ENCODE results near the gene GOLGA5.
A peak's percentile ranks its signal among the peaks of the same experiment; 100 is the strongest.

GOLGA5 gene

DNA sequence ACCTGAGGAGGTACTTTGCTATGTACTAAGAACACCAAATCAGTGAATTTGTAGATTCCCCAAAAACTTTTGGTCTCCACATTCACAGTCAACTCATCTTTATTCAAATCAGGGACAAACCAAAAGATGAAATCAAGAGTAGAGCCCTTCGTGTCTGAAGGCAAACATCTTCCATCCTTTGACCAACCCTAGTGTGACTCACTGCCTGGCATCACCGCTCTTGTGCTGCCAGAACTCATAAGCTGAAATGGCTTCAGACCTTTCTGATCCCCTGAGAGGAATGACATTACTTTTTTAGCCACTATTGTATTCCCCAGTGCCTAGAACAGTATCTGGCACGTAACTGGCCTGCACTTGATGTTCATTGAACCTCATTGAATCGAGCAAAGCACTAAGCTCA lies 50.1 kb downstream of the GOLGA5 start:
- no peak overlapping the region for H3K23ac ChIP-seq (ENCODE audit: low read depth, low read length, poor library complexity)
- no peaks in the 10 kb centered on the region for H3K9me3 ChIP-seq (replicated peaks in 1 of 2; ENCODE audit: control insufficient read depth in 2 of 2, insufficient read depth in 1 of 2, low read depth in 1 of 2, low read length in 2 of 2)

DNA sequence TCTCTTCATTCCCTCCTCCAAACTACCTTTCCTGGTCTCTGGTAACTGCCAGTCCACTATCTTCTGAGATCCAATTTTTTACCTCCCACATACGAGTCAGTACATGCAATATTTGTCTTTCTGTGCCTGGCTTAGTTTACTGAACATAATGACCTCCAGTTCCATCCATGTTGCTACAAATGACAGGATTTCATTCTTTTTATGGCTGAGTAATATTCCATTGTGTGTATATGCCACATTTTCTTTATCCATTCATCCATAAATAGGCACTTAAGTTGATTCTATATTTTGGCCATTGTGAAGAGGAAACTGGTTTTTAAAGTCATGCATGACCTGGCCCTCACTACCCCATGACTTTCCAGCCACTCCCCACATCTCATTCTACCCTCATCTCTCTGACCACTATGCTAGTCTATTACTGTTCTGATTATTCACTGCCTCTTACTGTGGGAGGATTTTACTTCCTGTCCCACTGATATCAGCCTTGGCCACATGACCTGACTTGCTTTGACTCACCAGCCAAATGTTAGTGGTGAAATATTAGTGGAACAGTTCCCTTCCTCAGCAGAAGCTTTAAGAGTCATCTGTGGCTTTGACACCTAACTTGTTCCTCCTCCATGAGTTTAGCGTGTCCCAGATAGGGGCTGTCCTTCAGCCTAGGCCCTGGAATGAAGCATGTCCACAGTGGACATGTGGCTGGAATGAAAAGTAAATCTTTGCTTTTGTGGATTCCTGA lies 52.2 kb downstream of the GOLGA5 start:
- H3K18ac ChIP-seq (ENCODE audit: low read length) = no peak overlapping the region
- H4K91ac ChIP-seq (ENCODE audit: low read depth, low read length, poor library complexity) = no peak overlapping the region
- no peak overlapping the region for H2BK120ac ChIP-seq (ENCODE audit: low read depth, low read length)
- WGBS, 2 donors (ENCODE audit: extremely low coverage in 2 of 2, insufficient read length in 2 of 2, insufficient replicate concordance in 1 of 2) = no CpG with 5 or more reads among the region's 2 CpGs
- no peak overlapping the region for H2BK12ac ChIP-seq (ENCODE audit: low read length)
- H3K4me1 ChIP-seq (ENCODE audit: control insufficient read depth in 2 of 2, insufficient read depth in 1 of 2, low read depth in 1 of 2, low read length in 2 of 2) = no peaks in the 10 kb centered on the region
- no peaks in the 10 kb centered on the region for H3K79me1 ChIP-seq (ENCODE audit: low read depth, low read length)
- no peak overlapping the region for H4K8ac ChIP-seq (ENCODE audit: low read depth, low read length)
- no peak overlapping the region for H3K27ac ChIP-seq (replicated peaks; ENCODE audit: low read length)
- H3K9me3 ChIP-seq (replicated peaks in 1 of 2; ENCODE audit: control insufficient read depth in 2 of 2, insufficient read depth in 1 of 2, low read depth in 1 of 2, low read length in 2 of 2) = no peaks in the 10 kb centered on the region
- H3K4ac ChIP-seq (ENCODE audit: low read length) = no peak overlapping the region
- no peak overlapping the region for H2BK15ac ChIP-seq (ENCODE audit: low read length)
- no peak for DNase-seq (ENCODE audit: low spot score)
- H3K14ac ChIP-seq (ENCODE audit: low read length) = no peak overlapping the region
- H3K23ac ChIP-seq (ENCODE audit: low read depth, low read length, poor library complexity) = no peak overlapping the region
- H2AK5ac ChIP-seq (ENCODE audit: low read depth, low read length) = no peak overlapping the region
- no peak overlapping the region for H3K9ac ChIP-seq (ENCODE audit: low read depth, low read length, poor library complexity)
- no peak overlapping the region for H2BK5ac ChIP-seq (ENCODE audit: low read length)
- no peaks in the 10 kb centered on the region for H3K27me3 ChIP-seq (ENCODE audit: control insufficient read depth in 3 of 3, insufficient read depth in 3 of 3, low read depth in 1 of 3, low read length in 3 of 3)
- H3K36me3 ChIP-seq (replicated peaks in 1 of 2; ENCODE audit: control insufficient read depth in 2 of 2, insufficient read depth in 2 of 2, low read length in 2 of 2) = peaks cover 0 to 4% of the 10 kb centered on the region in 2 donors
- H3K4me3 ChIP-seq (ENCODE audit: low read length in 2 of 2) = no peak overlapping the region
- no peak overlapping the region for H3K4me2 ChIP-seq (ENCODE audit: insufficient read depth, low read length, poor library complexity, severe bottlenecking)
- H2AFZ ChIP-seq (ENCODE audit: low read length) = no peak overlapping the region

More for the DNA sequence above, 50.1 kb downstream of the GOLGA5 start:
- H3K14ac ChIP-seq (ENCODE audit: low read length) = no peak overlapping the region
- no peak overlapping the region for H3K4me2 ChIP-seq (ENCODE audit: insufficient read depth, low read length, poor library complexity, severe bottlenecking)
- H3K9ac ChIP-seq (ENCODE audit: low read depth, low read length, poor library complexity) = no peak overlapping the region
- no peak overlapping the region for H4K91ac ChIP-seq (ENCODE audit: low read depth, low read length, poor library complexity)
- no peak overlapping the region for H3K4ac ChIP-seq (ENCODE audit: low read length)
- no peak overlapping the region for H3K27ac ChIP-seq (replicated peaks; ENCODE audit: low read length)
- H3K18ac ChIP-seq (ENCODE audit: low read length) = no peak overlapping the region
- no peak overlapping the region for H2BK15ac ChIP-seq (ENCODE audit: low read length)
- H3K79me1 ChIP-seq (ENCODE audit: low read depth, low read length) = no peaks in the 10 kb centered on the region
- no peaks in the 10 kb centered on the region for H3K4me1 ChIP-seq (ENCODE audit: control insufficient read depth in 2 of 2, insufficient read depth in 1 of 2, low read depth in 1 of 2, low read length in 2 of 2)
- H2BK5ac ChIP-seq (ENCODE audit: low read length) = no peak overlapping the region
- no peak overlapping the region for H2BK120ac ChIP-seq (ENCODE audit: low read depth, low read length)
- no peak overlapping the region for H3K4me3 ChIP-seq (ENCODE audit: low read length in 2 of 2)
- WGBS, 2 donors (ENCODE audit: extremely low coverage in 2 of 2, insufficient read length in 2 of 2, insufficient replicate concordance in 1 of 2) = no CpG with 5 or more reads among the region's 4 CpGs
- no peak overlapping the region for H2AK5ac ChIP-seq (ENCODE audit: low read depth, low read length)
- H2BK12ac ChIP-seq (ENCODE audit: low read length) = no peak overlapping the region
- no peaks in the 10 kb centered on the region for H3K27me3 ChIP-seq (ENCODE audit: control insufficient read depth in 3 of 3, insufficient read depth in 3 of 3, low read depth in 1 of 3, low read length in 3 of 3)
- no peak for DNase-seq (ENCODE audit: low spot score)
- H4K8ac ChIP-seq (ENCODE audit: low read depth, low read length) = no peak overlapping the region
- H2AFZ ChIP-seq (ENCODE audit: low read length) = no peak overlapping the region
- H3K36me3 ChIP-seq (replicated peaks in 1 of 2; ENCODE audit: control insufficient read depth in 2 of 2, insufficient read depth in 2 of 2, low read length in 2 of 2) = peaks cover 3 to 25% of the 10 kb centered on the region in 2 donors

DNA sequence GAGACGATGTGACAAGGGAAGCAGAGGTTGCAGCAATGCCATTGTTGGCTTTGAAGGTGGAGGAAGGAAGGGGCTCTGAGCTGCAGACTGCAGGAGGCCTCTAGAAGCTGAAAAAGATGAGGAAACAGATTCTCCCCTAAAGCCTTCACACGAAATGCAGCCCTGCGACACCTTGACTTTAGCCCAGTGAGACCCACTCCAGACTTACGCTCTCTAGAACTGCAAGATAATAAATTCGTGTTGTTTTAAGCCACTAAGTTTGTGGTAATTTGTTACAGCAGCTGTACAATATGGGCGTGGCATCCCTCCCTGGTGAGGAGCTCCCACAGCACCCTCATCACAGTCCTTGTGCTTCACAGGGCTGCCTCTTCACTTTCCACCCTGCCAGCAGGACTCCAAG lies 53.2 kb downstream of the GOLGA5 start:
- Histone ChIP-seq H3K79me1 (ENCODE audit: low read depth, low read length) (no peaks in the 10 kb centered on the region), H3K14ac (ENCODE audit: low read length) (no peak overlapping the region), H3K9me3 (replicated peaks in 1 of 2; ENCODE audit: control insufficient read depth in 2 of 2, insufficient read depth in 1 of 2, low read depth in 1 of 2, low read length in 2 of 2) (peaks cover 0 to 3% of the 10 kb centered on the region in 2 donors), H3K4me2 (ENCODE audit: insufficient read depth, low read length, poor library complexity, severe bottlenecking) (no peak overlapping the region), H2BK12ac (ENCODE audit: low read length) (no peak overlapping the region), H3K4me3 (ENCODE audit: low read length in 2 of 2) (no peak overlapping the region), H3K18ac (ENCODE audit: low read length) (no peak overlapping the region), H3K27ac (replicated peaks; ENCODE audit: low read length) (no peak overlapping the region), H4K91ac (ENCODE audit: low read depth, low read length, poor library complexity) (no peak overlapping the region), H2BK5ac (ENCODE audit: low read length) (no peak overlapping the region), H3K36me3 (replicated peaks in 1 of 2; ENCODE audit: control insufficient read depth in 2 of 2, insufficient read depth in 2 of 2, low read length in 2 of 2) (no peaks in the 10 kb centered on the region), H3K4ac (ENCODE audit: low read length) (no peak overlapping the region), H3K23ac (ENCODE audit: low read depth, low read length, poor library complexity) (no peak overlapping the region), H2BK120ac (ENCODE audit: low read depth, low read length) (no peak overlapping the region), H3K9ac (ENCODE audit: low read depth, low read length, poor library complexity) (no peak overlapping the region), H2AFZ (ENCODE audit: low read length) (peak overlapping the region; percentile 31), H2AK5ac (ENCODE audit: low read depth, low read length) (no peak overlapping the region), H4K8ac (ENCODE audit: low read depth, low read length) (no peak overlapping the region), H3K4me1 (ENCODE audit: control insufficient read depth in 2 of 2, insufficient read depth in 1 of 2, low read depth in 1 of 2, low read length in 2 of 2) (no peaks in the 10 kb centered on the region), H3K27me3 (ENCODE audit: control insufficient read depth in 3 of 3, insufficient read depth in 3 of 3, low read depth in 1 of 3, low read length in 3 of 3) (no peaks in the 10 kb centered on the region), H2BK15ac (ENCODE audit: low read length) (no peak overlapping the region)
- no CpG with 5 or more reads among the region's 6 CpGs for WGBS, 2 donors (ENCODE audit: extremely low coverage in 2 of 2, insufficient read length in 2 of 2, insufficient replicate concordance in 1 of 2)
- DNase-seq (ENCODE audit: low spot score) = no peak

DNA sequence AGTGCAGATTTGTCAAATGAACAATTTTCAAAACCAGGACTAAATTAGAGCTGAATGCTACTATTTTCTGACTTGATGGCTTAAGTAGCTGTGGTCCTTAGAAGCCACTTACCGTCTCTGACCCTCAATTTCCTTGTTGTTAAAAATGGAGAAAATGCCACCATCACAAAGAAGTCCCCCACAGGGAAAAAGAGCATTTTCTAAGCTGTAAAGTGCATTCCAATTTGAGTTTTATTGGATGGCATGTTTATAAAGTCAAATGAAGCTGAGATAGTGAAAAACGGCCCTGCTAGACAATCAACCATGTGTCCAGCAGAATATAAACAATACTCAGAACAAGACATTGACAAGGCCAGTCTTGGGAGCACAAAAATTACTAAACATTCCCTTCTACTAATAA lies 53.6 kb downstream of the GOLGA5 start:
- WGBS, 2 donors (ENCODE audit: extremely low coverage in 2 of 2, insufficient read length in 2 of 2, insufficient replicate concordance in 1 of 2) = no CpG with 5 or more reads among the region's 2 CpGs
- H3K36me3 ChIP-seq (replicated peaks in 1 of 2; ENCODE audit: control insufficient read depth in 2 of 2, insufficient read depth in 2 of 2, low read length in 2 of 2) = no peaks in the 10 kb centered on the region
- H3K18ac ChIP-seq (ENCODE audit: low read length) = no peak overlapping the region
- no peak overlapping the region for H2AK5ac ChIP-seq (ENCODE audit: low read depth, low read length)
- no peak overlapping the region for H3K14ac ChIP-seq (ENCODE audit: low read length)
- no peak overlapping the region for H3K27ac ChIP-seq (replicated peaks; ENCODE audit: low read length)
- no peak overlapping the region for H2BK15ac ChIP-seq (ENCODE audit: low read length)
- no peak overlapping the region for H2BK12ac ChIP-seq (ENCODE audit: low read length)
- no peaks in the 10 kb centered on the region for H3K79me1 ChIP-seq (ENCODE audit: low read depth, low read length)
- no peak overlapping the region for H3K4ac ChIP-seq (ENCODE audit: low read length)
- no peak overlapping the region for H4K91ac ChIP-seq (ENCODE audit: low read depth, low read length, poor library complexity)
- H3K23ac ChIP-seq (ENCODE audit: low read depth, low read length, poor library complexity) = no peak overlapping the region
- H2BK5ac ChIP-seq (ENCODE audit: low read length) = no peak overlapping the region
- no peak overlapping the region for H4K8ac ChIP-seq (ENCODE audit: low read depth, low read length)
- no peaks in the 10 kb centered on the region for H3K4me1 ChIP-seq (ENCODE audit: control insufficient read depth in 2 of 2, insufficient read depth in 1 of 2, low read depth in 1 of 2, low read length in 2 of 2)
- H3K4me2 ChIP-seq (ENCODE audit: insufficient read depth, low read length, poor library complexity, severe bottlenecking) = no peak overlapping the region
- peaks cover 0 to 3% of the 10 kb centered on the region in 2 donors for H3K9me3 ChIP-seq (replicated peaks in 1 of 2; ENCODE audit: control insufficient read depth in 2 of 2, insufficient read depth in 1 of 2, low read depth in 1 of 2, low read length in 2 of 2)
- no peak overlapping the region for H2BK120ac ChIP-seq (ENCODE audit: low read depth, low read length)
- H2AFZ ChIP-seq (ENCODE audit: low read length) = no peak overlapping the region
- DNase-seq (ENCODE audit: low spot score) = no peak
- no peaks in the 10 kb centered on the region for H3K27me3 ChIP-seq (ENCODE audit: control insufficient read depth in 3 of 3, insufficient read depth in 3 of 3, low read depth in 1 of 3, low read length in 3 of 3)
- no peak overlapping the region for H3K9ac ChIP-seq (ENCODE audit: low read depth, low read length, poor library complexity)
- no peak overlapping the region for H3K4me3 ChIP-seq (ENCODE audit: low read length in 2 of 2)
